Measurements from ENCODE around the gene GTF2IRD1. TPM values are rescaled to one million over a fixed set of nuclear protein-coding genes. Genes with fewer than 3 reads are reported as not detected.

The GTF2IRD1 gene
- total and polyA plus RNA-seq, 2 of the 13 experiments (the other 11 are each of a cell fraction or from before 2014, with no cell fraction given) = 16.5 to 26.7 TPM

DNA sequence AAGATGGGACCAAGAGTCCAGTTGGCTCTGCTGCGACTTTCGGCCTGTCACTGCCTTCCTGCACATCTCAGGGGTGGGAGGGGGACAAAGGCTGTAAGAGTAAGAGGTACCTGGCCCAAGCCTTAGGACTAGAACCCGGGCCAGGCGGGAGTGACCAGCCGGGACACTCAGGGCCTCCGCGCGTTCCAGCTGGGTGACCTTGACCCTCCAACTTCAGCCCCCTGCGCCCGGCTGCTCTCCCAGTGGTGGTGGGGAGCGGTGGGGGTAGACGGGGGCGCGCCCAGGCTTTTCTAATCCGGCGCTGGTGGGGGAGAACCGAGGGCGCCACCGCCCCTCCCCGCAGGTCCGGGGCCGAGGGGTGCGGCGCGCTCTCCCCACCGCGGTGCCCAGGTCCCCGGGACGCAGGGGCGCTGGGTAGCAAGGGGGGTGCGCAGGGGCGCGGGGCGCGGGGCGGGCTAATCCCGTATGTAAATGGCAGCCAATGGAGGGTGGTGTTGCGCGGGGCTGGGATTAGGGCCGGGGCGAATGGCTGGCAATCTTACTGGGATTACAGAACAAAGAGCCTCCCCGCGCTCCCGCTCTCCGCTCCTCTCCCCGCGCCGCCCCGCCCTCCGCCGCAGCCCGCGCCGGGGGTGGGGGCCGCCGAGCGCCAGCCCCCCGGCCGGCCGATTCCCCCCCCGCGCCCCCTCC is at the start of gene GTF2IRD1 (continued):
- TF ChIP-seq, protein P1, sequence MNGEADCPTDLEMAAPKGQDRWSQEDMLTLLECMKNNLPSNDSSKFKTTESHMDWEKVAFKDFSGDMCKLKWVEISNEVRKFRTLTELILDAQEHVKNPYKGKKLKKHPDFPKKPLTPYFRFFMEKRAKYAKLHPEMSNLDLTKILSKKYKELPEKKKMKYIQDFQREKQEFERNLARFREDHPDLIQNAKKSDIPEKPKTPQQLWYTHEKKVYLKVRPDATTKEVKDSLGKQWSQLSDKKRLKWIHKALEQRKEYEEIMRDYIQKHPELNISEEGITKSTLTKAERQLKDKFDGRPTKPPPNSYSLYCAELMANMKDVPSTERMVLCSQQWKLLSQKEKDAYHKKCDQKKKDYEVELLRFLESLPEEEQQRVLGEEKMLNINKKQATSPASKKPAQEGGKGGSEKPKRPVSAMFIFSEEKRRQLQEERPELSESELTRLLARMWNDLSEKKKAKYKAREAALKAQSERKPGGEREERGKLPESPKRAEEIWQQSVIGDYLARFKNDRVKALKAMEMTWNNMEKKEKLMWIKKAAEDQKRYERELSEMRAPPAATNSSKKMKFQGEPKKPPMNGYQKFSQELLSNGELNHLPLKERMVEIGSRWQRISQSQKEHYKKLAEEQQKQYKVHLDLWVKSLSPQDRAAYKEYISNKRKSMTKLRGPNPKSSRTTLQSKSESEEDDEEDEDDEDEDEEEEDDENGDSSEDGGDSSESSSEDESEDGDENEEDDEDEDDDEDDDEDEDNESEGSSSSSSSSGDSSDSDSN (CRISPR knock-in tag; IDR thresholded peaks at IDR 0.05) = peak; percentile 25; the same call in 1 of the 2 replicates
- no peak for TF ChIP-seq ZNF143 (CRISPR knock-in tag; IDR thresholded peaks at IDR 0.05)
- TF ChIP-seq, protein P2, sequence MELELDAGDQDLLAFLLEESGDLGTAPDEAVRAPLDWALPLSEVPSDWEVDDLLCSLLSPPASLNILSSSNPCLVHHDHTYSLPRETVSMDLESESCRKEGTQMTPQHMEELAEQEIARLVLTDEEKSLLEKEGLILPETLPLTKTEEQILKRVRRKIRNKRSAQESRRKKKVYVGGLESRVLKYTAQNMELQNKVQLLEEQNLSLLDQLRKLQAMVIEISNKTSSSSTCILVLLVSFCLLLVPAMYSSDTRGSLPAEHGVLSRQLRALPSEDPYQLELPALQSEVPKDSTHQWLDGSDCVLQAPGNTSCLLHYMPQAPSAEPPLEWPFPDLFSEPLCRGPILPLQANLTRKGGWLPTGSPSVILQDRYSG (CRISPR knock-in tag; IDR thresholded peaks at IDR 0.05) = no peak
- TF ChIP-seq ZNF790 (CRISPR knock-in tag; IDR thresholded peaks at IDR 0.05; ENCODE audit: borderline replicate concordance) = no peak
- TF ChIP-seq, protein P3, sequence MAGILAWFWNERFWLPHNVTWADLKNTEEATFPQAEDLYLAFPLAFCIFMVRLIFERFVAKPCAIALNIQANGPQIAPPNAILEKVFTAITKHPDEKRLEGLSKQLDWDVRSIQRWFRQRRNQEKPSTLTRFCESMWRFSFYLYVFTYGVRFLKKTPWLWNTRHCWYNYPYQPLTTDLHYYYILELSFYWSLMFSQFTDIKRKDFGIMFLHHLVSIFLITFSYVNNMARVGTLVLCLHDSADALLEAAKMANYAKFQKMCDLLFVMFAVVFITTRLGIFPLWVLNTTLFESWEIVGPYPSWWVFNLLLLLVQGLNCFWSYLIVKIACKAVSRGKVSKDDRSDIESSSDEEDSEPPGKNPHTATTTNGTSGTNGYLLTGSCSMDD (CRISPR knock-in tag; IDR thresholded peaks at IDR 0.05) = no peak
- no peak for TF ChIP-seq ZKSCAN1 (IDR thresholded peaks at IDR 0.05; ENCODE audit: low read length)
- TF ChIP-seq ZNF354B (CRISPR knock-in tag; IDR thresholded peaks at IDR 0.05) = no peak
- no peak for TF ChIP-seq YEATS2 (CRISPR knock-in tag; IDR thresholded peaks at IDR 0.05; ENCODE audit: borderline replicate concordance)
- TF ChIP-seq ATM (IDR thresholded peaks at IDR 0.05; ENCODE audit: borderline replicate concordance) = no peak
- TF ChIP-seq, protein P4, sequence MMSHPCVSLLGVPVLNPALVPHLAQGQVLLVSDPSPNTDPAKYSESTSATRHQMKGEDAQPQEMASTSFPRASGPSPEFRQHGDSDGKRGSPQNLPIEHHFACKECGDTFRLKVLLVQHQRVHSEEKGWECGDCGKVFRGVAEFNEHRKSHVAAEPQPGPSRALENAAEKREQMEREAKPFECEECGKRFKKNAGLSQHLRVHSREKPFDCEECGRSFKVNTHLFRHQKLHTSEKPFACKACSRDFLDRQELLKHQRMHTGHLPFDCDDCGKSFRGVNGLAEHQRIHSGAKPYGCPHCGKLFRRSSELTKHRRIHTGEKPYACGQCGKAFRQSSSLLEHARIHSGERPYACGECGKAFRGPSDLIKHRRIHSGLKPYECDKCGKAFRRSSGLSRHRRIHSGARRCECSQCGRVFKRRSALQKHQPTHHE (CRISPR knock-in tag; IDR thresholded peaks at IDR 0.05; ENCODE audit: borderline replicate concordance) = no peak
- 0 out of 2 replicates have a peak, but pooled peaks have one; percentile 32 for TF ChIP-seq THAP11 (CRISPR knock-in tag; IDR thresholded peaks at IDR 0.05)
- TF ChIP-seq POLR2G (IDR thresholded peaks at IDR 0.05; ENCODE audit: low read depth, low read length) = peak; percentile 67
- TF ChIP-seq TBX2 (CRISPR knock-in tag; IDR thresholded peaks at IDR 0.05; ENCODE audit: borderline replicate concordance) = 0 out of 2 replicates have a peak, but pooled peaks have one; percentile 49
- 0 out of 2 replicates have a peak, but pooled peaks have one; percentile 23 for TF ChIP-seq ESRRA (CRISPR knock-in tag; IDR thresholded peaks at IDR 0.05; ENCODE audit: low read depth)
- TF ChIP-seq TAF1 (CRISPR knock-in tag; IDR thresholded peaks at IDR 0.05) = peak; percentile 39; the same call in 1 of the 2 replicates
- TF ChIP-seq ZNF468 (CRISPR knock-in tag; IDR thresholded peaks at IDR 0.05) = no peak
- no peak for TF ChIP-seq ZNF615 (CRISPR knock-in tag; IDR thresholded peaks at IDR 0.05; ENCODE audit: borderline replicate concordance)
- peak; percentile 26; the same call in 1 of the 2 replicates for TF ChIP-seq ZKSCAN8 (CRISPR knock-in tag; IDR thresholded peaks at IDR 0.05; ENCODE audit: borderline replicate concordance)
- TF ChIP-seq PHF8 (CRISPR knock-in tag; IDR thresholded peaks at IDR 0.05) = peak; percentile 65
- TF ChIP-seq HNF4A (CRISPR knock-in tag; IDR thresholded peaks at IDR 0.05) = peak; percentile 21; the same call in 1 of the 2 replicates
- TF ChIP-seq ZBTB7B (CRISPR knock-in tag; IDR thresholded peaks at IDR 0.05) = peak; percentile 37; the same call in 1 of the 2 replicates
